H4 (cell line): ENCODE results near the gene SRSF5. TPM values are rescaled to one million over a fixed set of nuclear protein-coding genes. Genes with fewer than 3 reads are reported as not detected.
"Not testable (repeated sequence)": the region's sequence is repeated elsewhere in the genome, so short reads cannot be mapped to it uniquely, and the experiment has no call there.

Experiments
- DNase-seq: peaks from one replicate; pipeline ENCODE4 v3.0.0-alpha.2; 2015; ENCODE audit warnings: low spot score
- total RNA-seq: library from RNA; depleted of rRNA; stranded (reverse); fragments of >200 nt; shearing (Covaris generic); gene quantifications from 2 replicates; pipeline ENCODE4 v1.2.3, GENCODE V29; 2014; rRNA removed

Gene SRSF5
- total RNA-seq, 1 experiment from 2014 or later, result 86.9 TPM

- no peak for DNase-seq
Observed at GRCh38 chr14:69808919-69809808, 42.2 kb downstream of the SRSF5 start.

- DNase-seq, result no peak
Observed at GRCh38 chr14:69811227-69811867, 44.4 kb downstream of the SRSF5 start.

GRCh38 chr14:69811868-69812252 is 44.9 kb downstream of the SRSF5 start:
- DNase-seq, result no peak

GRCh38 chr14:69812711-69813110 is 45.8 kb downstream of the SRSF5 start:
- DNase-seq, result peak; percentile 21

- DNase-seq, result not testable (repeated sequence)
Observed at GRCh38 chr14:69813346-69813745, 46.4 kb downstream of the SRSF5 start.

DNA sequence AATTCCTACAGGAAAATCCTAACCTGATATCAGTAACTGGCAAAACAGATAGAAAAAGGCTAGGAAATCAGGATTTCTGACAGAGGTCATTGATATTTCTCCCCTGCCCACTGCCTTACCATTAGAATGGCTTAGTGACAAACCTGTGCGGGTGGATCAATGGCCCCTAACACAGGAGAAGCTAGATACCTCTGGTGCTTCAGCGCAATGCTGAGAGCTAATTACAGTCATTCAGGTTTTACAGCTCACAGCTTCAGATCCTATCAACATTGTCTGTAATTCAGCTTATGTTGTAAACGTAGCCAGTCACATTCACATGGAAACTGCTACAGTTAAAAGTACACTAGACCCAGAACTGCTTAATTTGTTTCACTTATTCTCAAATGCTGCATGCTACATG is 47.5 kb downstream of the SRSF5 start:
- DNase-seq, result no peak

DNA sequence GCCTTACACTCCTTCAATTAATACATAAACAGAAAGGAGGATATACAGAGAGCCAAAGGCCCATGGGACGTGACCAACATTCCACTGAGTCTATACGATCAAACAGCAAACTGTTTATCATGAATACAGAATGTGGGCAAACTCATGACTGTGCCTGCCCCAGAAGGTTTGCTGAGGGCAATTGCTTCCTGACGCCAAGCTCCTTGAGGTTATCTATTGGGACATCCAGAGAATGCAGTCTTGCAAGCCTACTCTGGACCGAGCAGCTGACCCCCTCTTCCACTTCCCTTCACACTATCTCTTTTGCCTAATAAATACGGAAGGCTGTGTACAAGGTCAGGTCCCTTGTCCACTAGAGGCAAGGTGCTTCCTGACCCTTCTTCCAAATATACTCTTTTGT is 48.6 kb downstream of the SRSF5 start:
- no peak for DNase-seq

GRCh38 chr14:69816216-69816615 is 49.3 kb downstream of the SRSF5 start:
- DNase-seq, result no peak

GRCh38 chr14:69818758-69819191 is 51.8 kb downstream of the SRSF5 start:
- DNase-seq, result peak; percentile 46

DNA sequence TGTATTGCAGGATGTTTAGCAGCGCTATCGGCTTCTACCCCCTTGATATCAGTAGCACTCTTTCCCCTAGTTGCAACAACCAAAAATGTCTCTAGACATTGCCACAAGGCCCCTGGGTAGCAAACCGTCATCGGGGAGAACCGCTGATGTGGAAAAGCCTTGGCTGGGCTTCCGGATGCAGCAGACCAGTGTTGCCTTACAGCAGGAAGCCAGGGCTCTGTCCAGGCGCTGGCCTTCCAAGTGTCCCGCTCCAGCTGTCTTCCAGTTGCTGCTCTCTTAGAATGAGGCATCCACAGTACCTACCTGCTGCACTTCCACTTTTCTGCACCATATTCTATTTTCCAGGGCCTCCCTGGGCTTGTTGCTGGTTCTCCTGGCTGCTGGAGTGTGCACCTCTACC is 52.7 kb downstream of the SRSF5 start:
- no peak for DNase-seq

GRCh38 chr14:69820991-69821390 is 54.0 kb downstream of the SRSF5 start:
- no peak for DNase-seq

Other genes with a start within 250 kb of the SRSF5 start
- not detected in 2 replicates for gene CCDC177, start 192.3 kb upstream of the SRSF5 start, total RNA-seq
- gene SUSD6, start 155.5 kb upstream of the SRSF5 start, total RNA-seq, result 2.7 and 3.4 TPM in 2 replicates
- gene SLC10A1, start 30.1 kb downstream of the SRSF5 start, total RNA-seq, result not detected in 2 replicates
- 0.12 TPM in 1 of 2 replicates, not detected in the other for gene SMOC1, start 112.3 kb downstream of the SRSF5 start, total RNA-seq